Loucy (cell line): ENCODE data around the gene CYP4B1.

Experiments
- H2AFZ ChIP-seq: fragments of 200-600 bp; sonication (generic); 2 replicates; pipeline ENCODE4 v1.6.0; 2016; ENCODE audit warnings: antibody characterized with exemption, mild to moderate bottlenecking, low read length, moderate library complexity
- H3F3A ChIP-seq: fragments of 200-600 bp; 2 replicates; pipeline ENCODE4 v1.6.0; 2016; ENCODE audit warnings: antibody characterized with exemption, low read depth, mild to moderate bottlenecking
- H3K27me3 ChIP-seq: fragments of 200-600 bp; sonication (generic); 2 replicates; pipeline ENCODE4 v1.6.1; 2014; ENCODE audit warnings: low read length, mild to moderate bottlenecking; ENCODE audit not compliant: insufficient read depth, poor library complexity, severe bottlenecking
- H3K36me3 ChIP-seq: fragments of 200-600 bp; sonication (generic); 2 replicates; pipeline ENCODE4 v1.6.1; 2016; ENCODE audit warnings: low read length; ENCODE audit not compliant: insufficient read depth
- H3K4me1 ChIP-seq: fragments of 200-600 bp; sonication (generic); 2 replicates; pipeline ENCODE4 v1.5.1; 2014; ENCODE audit warnings: low read length, mild to moderate bottlenecking; ENCODE audit not compliant: insufficient read depth, poor library complexity, severe bottlenecking
- H3K4me2 ChIP-seq: fragments of 200-600 bp; sonication (generic); 2 replicates; pipeline ENCODE4 v1.6.0; 2014; ENCODE audit warnings: antibody characterized with exemption, low read length, low read depth, mild to moderate bottlenecking; ENCODE audit not compliant: poor library complexity, severe bottlenecking
- H3K4me3 ChIP-seq: fragments of 200-600 bp; sonication (generic); 2 replicates; pipeline ENCODE4 v1.5.1; 2014; ENCODE audit warnings: low read length, mild to moderate bottlenecking, mixed read lengths; ENCODE audit not compliant: poor library complexity, severe bottlenecking
- H3K79me2 ChIP-seq: fragments of 200-600 bp; sonication (generic); 2 replicates; pipeline ENCODE4 v1.6.1; 2014; ENCODE audit warnings: low read length; ENCODE audit not compliant: insufficient read depth
- H3K9ac ChIP-seq: fragments of 200-600 bp; sonication (generic); 2 replicates; pipeline ENCODE4 v1.6.0; 2014; ENCODE audit warnings: mild to moderate bottlenecking, low read depth, low read length, moderate library complexity; ENCODE audit not compliant: poor library complexity, severe bottlenecking
- H3K9me2 ChIP-seq: fragments of 200-600 bp; sonication (generic); replicated peaks from 2 replicates; pipeline ENCODE4 v1.6.1; 2016; ENCODE audit warnings: low read depth, low read length, mixed read lengths
- H3K9me3 ChIP-seq: fragments of 200-600 bp; sonication (generic); 2 replicates; pipeline ENCODE4 v1.6.1; 2014; ENCODE audit warnings: mild to moderate bottlenecking, antibody characterized with exemption, low read length, low read depth; ENCODE audit not compliant: insufficient read depth
- H4K20me1 ChIP-seq: fragments of 200-600 bp; sonication (generic); 2 replicates; pipeline ENCODE4 v1.6.0; 2014; ENCODE audit warnings: antibody characterized with exemption, low read length, mild to moderate bottlenecking; ENCODE audit not compliant: insufficient read depth, poor library complexity, severe bottlenecking
- CTCF ChIP-seq: fragments of 200-600 bp; sonication (generic); conservative IDR thresholded peaks from 2 replicates; pipeline ENCODE4 v1.5.1; 2014; ENCODE audit warnings: mild to moderate bottlenecking, antibody characterized with exemption, low read length
- EZH2phosphoT487 ChIP-seq: fragments of 200-600 bp; IDR thresholded peaks from 2 replicates; pipeline ENCODE4 v1.6.1; 2018; ENCODE audit warnings: antibody characterized with exemption, mild to moderate bottlenecking, moderate library complexity, borderline replicate concordance

CYP4B1 gene

GRCh38 chr1:46805755-46806154 lies 6.9 kb downstream of the CYP4B1 start:
- no peak overlapping the region for H3K9ac ChIP-seq
- no peaks in the 10 kb centered on the region for H3F3A ChIP-seq
- no peak overlapping the region for H2AFZ ChIP-seq
- no peak overlapping the region for H3K4me2 ChIP-seq
- no peaks in the 10 kb centered on the region for H3K4me1 ChIP-seq
- no peaks in the 10 kb centered on the region for H3K9me2 ChIP-seq
- TF ChIP-seq EZH2phosphoT487 = no peak
- H4K20me1 ChIP-seq = no peaks in the 10 kb centered on the region
- H3K4me3 ChIP-seq = no peak overlapping the region
- H3K9me3 ChIP-seq = peaks cover 7% of the 10 kb centered on the region; the same call in 1 of the 2 replicates
- H3K36me3 ChIP-seq = no peaks in the 10 kb centered on the region
- H3K79me2 ChIP-seq = no peaks in the 10 kb centered on the region
- no peaks in the 10 kb centered on the region for H3K27me3 ChIP-seq

GRCh38 chr1:46806196-46807020 lies 7.6 kb downstream of the CYP4B1 start:
- no peaks in the 10 kb centered on the region for H3K27me3 ChIP-seq
- no peaks in the 10 kb centered on the region for H3F3A ChIP-seq
- H3K4me2 ChIP-seq = no peak overlapping the region
- H2AFZ ChIP-seq = no peak overlapping the region
- no peak overlapping the region for H3K4me3 ChIP-seq
- H3K9me3 ChIP-seq = peaks cover 7% of the 10 kb centered on the region; the same call in 1 of the 2 replicates
- H3K9ac ChIP-seq = no peak overlapping the region
- TF ChIP-seq EZH2phosphoT487 = no peak
- TF ChIP-seq CTCF = no peak
- no peaks in the 10 kb centered on the region for H3K4me1 ChIP-seq
- no peaks in the 10 kb centered on the region for H3K9me2 ChIP-seq
- H3K36me3 ChIP-seq = no peaks in the 10 kb centered on the region
- H3K79me2 ChIP-seq = no peaks in the 10 kb centered on the region
- H4K20me1 ChIP-seq = no peaks in the 10 kb centered on the region

- Histone ChIP-seq H3K9me2 (no peaks in the 10 kb centered on the region), H3K36me3 (no peaks in the 10 kb centered on the region), H2AFZ (no peak overlapping the region), H3K4me3 (no peak overlapping the region), H4K20me1 (no peaks in the 10 kb centered on the region), H3F3A (no peaks in the 10 kb centered on the region), H3K27me3 (no peaks in the 10 kb centered on the region), H3K79me2 (no peaks in the 10 kb centered on the region), H3K9me3 (peaks cover 7% of the 10 kb centered on the region; the same call in 1 of the 2 replicates), H3K4me1 (no peaks in the 10 kb centered on the region), H3K4me2 (no peak overlapping the region), H3K9ac (no peak overlapping the region)
- TF ChIP-seq EZH2phosphoT487 (no peak), CTCF (no peak)
Measured at GRCh38 chr1:46807046-46807972, 8.5 kb downstream of the CYP4B1 start.
